Activated naive CD8-positive, alpha-beta T cell treated with anti-CD3 and anti-CD28 coated beads, Interleukin-2, amount 50 U/mL, for 24 hours (primary cell): ENCODE data around the gene PRKD1.

Experiments used
- ATAC-seq: fragments of 150-1000 bp; cut with Tn5 transposase; one replicate; pipeline ENCODE4 v1.10.0; 2021
- DNase-seq: peaks from one replicate; pipeline ENCODE4 v3.0.0; 2021
- H3K27ac Mint-ChIP-seq: one replicate; pipeline ENCODE4 v1.8.0; 2021; ENCODE audit warnings: mild to moderate bottlenecking, mixed read lengths
- H3K27me3 Mint-ChIP-seq: one replicate; pipeline ENCODE4 v1.8.0; 2021; ENCODE audit warnings: mixed read lengths
- H3K36me3 Mint-ChIP-seq: one replicate; pipeline ENCODE4 v1.8.0; 2021; ENCODE audit warnings: low read depth, mixed read lengths
- H3K4me1 Mint-ChIP-seq: one replicate; pipeline ENCODE4 v1.8.0; 2021; ENCODE audit warnings: mixed read lengths
- H3K4me3 Mint-ChIP-seq: one replicate; pipeline ENCODE4 v1.8.0; 2021; ENCODE audit warnings: mild to moderate bottlenecking, moderate library complexity, mixed read lengths
- H3K9me3 Mint-ChIP-seq: one replicate; pipeline ENCODE4 v1.8.0; 2021; ENCODE audit warnings: mixed read lengths

PRKD1 gene

GRCh38 chr14:29536886-29537511, 390.6 kb downstream of the PRKD1 start:
- H3K27me3 Mint-ChIP-seq = no peaks in the 10 kb centered on the region
- H3K27ac Mint-ChIP-seq = no peak overlapping the region
- ATAC-seq (no peak), DNase-seq (no peak)
- H3K4me1 Mint-ChIP-seq = no peaks in the 10 kb centered on the region
- H3K9me3 Mint-ChIP-seq = no peaks in the 10 kb centered on the region
- H3K36me3 Mint-ChIP-seq = no peaks in the 10 kb centered on the region
- H3K4me3 Mint-ChIP-seq = no peak overlapping the region

- H3K36me3 Mint-ChIP-seq = no peaks in the 10 kb centered on the region
- no peaks in the 10 kb centered on the region for H3K4me1 Mint-ChIP-seq
- no peak for ATAC-seq
Measured at GRCh38 chr14:29529418-29529817, 398.2 kb downstream of the PRKD1 start.

GRCh38 chr14:29528889-29529288, 398.8 kb downstream of the PRKD1 start:
- no peak for DNase-seq
- no peaks in the 10 kb centered on the region for H3K9me3 Mint-ChIP-seq
- no peaks in the 10 kb centered on the region for H3K27me3 Mint-ChIP-seq

More at GRCh38 chr14:29529418-29529817, 398.2 kb downstream of the PRKD1 start:
- Mint-ChIP-seq H3K27ac (no peak overlapping the region), H3K4me3 (no peak overlapping the region), H3K27me3 (no peaks in the 10 kb centered on the region), H3K9me3 (no peaks in the 10 kb centered on the region)
- no peak for DNase-seq

GRCh38 chr14:29527286-29527685, 400.4 kb downstream of the PRKD1 start:
- Mint-ChIP-seq H3K9me3 (peaks cover 3% of the 10 kb centered on the region), H3K4me1 (no peaks in the 10 kb centered on the region), H3K36me3 (no peaks in the 10 kb centered on the region), H3K27ac (no peak overlapping the region), H3K27me3 (no peaks in the 10 kb centered on the region), H3K4me3 (no peak overlapping the region)
- DNase-seq = no peak
- ATAC-seq = no peak

More at GRCh38 chr14:29528889-29529288, 398.8 kb downstream of the PRKD1 start:
- H3K4me3 Mint-ChIP-seq = no peak overlapping the region
- no peaks in the 10 kb centered on the region for H3K4me1 Mint-ChIP-seq
- H3K27ac Mint-ChIP-seq = no peak overlapping the region
- no peaks in the 10 kb centered on the region for H3K36me3 Mint-ChIP-seq
- ATAC-seq = no peak
